DOHH2 (cell line): Measurements from ENCODE around the gene RHOC.

ENCODE experiments used
- EZH2phosphoT487 ChIP-seq: fragments of 200-600 bp; sonication (generic); IDR thresholded peaks from 2 replicates; pipeline ENCODE4 v1.6.1; 2017; ENCODE audit warnings: borderline replicate concordance, mild to moderate bottlenecking, antibody characterized with exemption, low read length, moderate library complexity, mixed read lengths
- TF ChIP-seq, protein P1 (sequence below): fragments of 200-600 bp; sonication (generic); IDR thresholded peaks from one replicate; pipeline ENCODE4 v1.5.1; 2014; ENCODE audit warnings: antibody characterized with exemption, mild to moderate bottlenecking, low read depth, low read length; ENCODE audit not compliant: poor library complexity, severe bottlenecking

GRCh38 chr1:112729909-112730308 is 23.0 kb upstream of the RHOC start:
- TF ChIP-seq, protein P1, sequence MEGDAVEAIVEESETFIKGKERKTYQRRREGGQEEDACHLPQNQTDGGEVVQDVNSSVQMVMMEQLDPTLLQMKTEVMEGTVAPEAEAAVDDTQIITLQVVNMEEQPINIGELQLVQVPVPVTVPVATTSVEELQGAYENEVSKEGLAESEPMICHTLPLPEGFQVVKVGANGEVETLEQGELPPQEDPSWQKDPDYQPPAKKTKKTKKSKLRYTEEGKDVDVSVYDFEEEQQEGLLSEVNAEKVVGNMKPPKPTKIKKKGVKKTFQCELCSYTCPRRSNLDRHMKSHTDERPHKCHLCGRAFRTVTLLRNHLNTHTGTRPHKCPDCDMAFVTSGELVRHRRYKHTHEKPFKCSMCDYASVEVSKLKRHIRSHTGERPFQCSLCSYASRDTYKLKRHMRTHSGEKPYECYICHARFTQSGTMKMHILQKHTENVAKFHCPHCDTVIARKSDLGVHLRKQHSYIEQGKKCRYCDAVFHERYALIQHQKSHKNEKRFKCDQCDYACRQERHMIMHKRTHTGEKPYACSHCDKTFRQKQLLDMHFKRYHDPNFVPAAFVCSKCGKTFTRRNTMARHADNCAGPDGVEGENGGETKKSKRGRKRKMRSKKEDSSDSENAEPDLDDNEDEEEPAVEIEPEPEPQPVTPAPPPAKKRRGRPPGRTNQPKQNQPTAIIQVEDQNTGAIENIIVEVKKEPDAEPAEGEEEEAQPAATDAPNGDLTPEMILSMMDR = no peak
- TF ChIP-seq EZH2phosphoT487 = no peak
